ENCODE measurements around the gene EZH2. TPM values are rescaled to one million over a fixed set of nuclear protein-coding genes. Genes with fewer than 3 reads are reported as not detected.

Gene EZH2
- total RNA-seq, 1 experiment from 2014 or later = 57.3 TPM

DNA sequence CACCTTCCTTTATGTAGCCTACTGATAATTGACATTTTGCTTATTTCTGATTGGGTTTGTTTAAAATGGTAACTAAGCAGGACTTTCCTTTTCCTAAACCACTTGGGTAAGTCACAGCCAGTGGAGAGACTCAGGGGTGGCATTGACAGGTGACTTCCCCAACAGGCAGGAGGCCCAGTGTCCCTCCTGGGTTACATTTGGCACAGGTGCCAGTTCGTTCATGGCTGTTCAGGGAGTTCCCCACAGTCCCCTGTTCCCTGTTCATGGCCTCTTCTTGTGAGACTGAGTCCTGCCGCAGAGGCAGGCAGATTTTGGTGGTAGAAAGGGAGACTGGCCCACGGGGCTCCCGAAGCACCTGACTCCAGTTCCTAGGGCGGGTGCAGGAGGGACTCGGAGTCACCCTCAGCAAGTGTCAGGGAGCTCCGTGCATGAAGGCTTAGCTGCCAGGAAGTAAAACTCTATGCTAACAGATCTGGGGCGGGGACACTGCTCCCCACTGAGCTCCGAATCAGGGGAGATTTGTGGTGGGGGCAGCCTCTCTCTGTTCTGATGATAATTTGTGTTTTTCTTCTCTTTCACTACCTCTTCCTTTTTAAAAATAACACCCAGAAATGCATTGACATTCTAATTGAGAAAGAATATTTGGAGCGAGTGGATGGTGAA, 84.1 kb downstream of the EZH2 start:
- Histone ChIP-seq H3K27me3 (ENCODE audit: low read length) (no peaks in the 10 kb centered on the region), H3K9me3 (ENCODE audit: low read length) (no peaks in the 10 kb centered on the region), H3K79me2 (ENCODE audit: low read length) (no peaks in the 10 kb centered on the region; the same call in 1 of the 2 replicates), H3K4me2 (ENCODE audit: low read depth, low read length, poor library complexity, severe bottlenecking) (no peak overlapping the region), H4K20me1 (ENCODE audit: insufficient read depth, low read depth, low read length) (no peaks in the 10 kb centered on the region), H3K4me1 (ENCODE audit: low read length) (no peaks in the 10 kb centered on the region), H3K9ac (ENCODE audit: low read length) (no peak overlapping the region), H3K36me3 (ENCODE audit: insufficient read depth, low read length) (peaks cover 24% of the 10 kb centered on the region; the same call in 1 of the 2 replicates), H2AFZ (ENCODE audit: low read length) (no peak overlapping the region), H3K4me3 (ENCODE audit: low read length) (no peak overlapping the region), H3K27ac (ENCODE audit: low read length) (no peak overlapping the region), H3K9me2 (replicated peaks; ENCODE audit: insufficient read depth, low read length) (no peaks in the 10 kb centered on the region)
- no peak for DNase-seq

DNA sequence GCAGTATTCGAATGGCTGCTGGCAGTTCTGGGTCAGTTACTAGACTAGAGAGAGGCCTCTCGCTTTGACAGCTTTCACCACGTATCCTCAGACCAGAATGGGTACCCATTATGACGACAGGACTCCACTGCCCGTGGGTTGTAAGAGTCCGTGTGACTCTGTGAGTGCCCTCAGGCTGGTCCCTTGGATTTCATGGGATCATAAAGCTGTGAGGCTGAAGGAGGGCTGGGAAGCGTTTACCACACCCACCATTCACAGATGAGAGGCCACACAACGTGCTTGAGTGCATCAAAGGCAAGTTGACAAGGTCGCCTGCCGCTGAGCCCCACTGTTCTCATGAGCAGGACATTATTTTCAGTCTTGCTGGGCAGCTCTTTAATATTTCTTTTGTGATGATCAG, 87.2 kb downstream of the EZH2 start:
- H2AFZ ChIP-seq (ENCODE audit: low read length) = no peak overlapping the region
- H3K79me2 ChIP-seq (ENCODE audit: low read length) = peaks cover 4% of the 10 kb centered on the region; the same call in 1 of the 2 replicates
- H3K9ac ChIP-seq (ENCODE audit: low read length) = no peak overlapping the region
- no peaks in the 10 kb centered on the region for H4K20me1 ChIP-seq (ENCODE audit: insufficient read depth, low read depth, low read length)
- no peak overlapping the region for H3K27ac ChIP-seq (ENCODE audit: low read length)
- H3K9me3 ChIP-seq (ENCODE audit: low read length) = no peaks in the 10 kb centered on the region
- H3K4me2 ChIP-seq (ENCODE audit: low read depth, low read length, poor library complexity, severe bottlenecking) = no peak overlapping the region
- no peaks in the 10 kb centered on the region for H3K27me3 ChIP-seq (ENCODE audit: low read length)
- DNase-seq = no peak
- H3K4me1 ChIP-seq (ENCODE audit: low read length) = no peaks in the 10 kb centered on the region
- H3K4me3 ChIP-seq (ENCODE audit: low read length) = no peak overlapping the region
- peaks cover 42% of the 10 kb centered on the region for H3K36me3 ChIP-seq (ENCODE audit: insufficient read depth, low read length)
- H3K9me2 ChIP-seq (replicated peaks; ENCODE audit: insufficient read depth, low read length) = no peaks in the 10 kb centered on the region

DNA sequence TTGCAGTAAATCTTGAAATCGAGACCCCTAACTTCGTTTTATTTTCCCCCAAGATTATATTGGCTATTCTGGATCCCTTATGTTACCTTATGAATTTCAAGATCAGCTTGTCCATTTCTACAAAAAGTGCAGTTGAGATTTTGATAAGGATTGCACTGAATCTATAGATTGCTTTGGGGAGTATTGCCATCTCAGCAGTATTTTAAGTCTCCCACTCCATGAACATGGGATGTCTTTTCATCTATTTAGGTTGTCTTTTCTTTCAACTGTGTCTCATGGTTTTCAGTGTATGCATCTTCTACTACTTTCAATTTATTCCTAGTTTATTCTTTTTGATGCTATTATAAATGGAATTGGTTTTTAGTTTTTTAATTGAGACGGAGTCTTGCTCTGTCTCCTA, 89.6 kb downstream of the EZH2 start:
- Histone ChIP-seq H3K4me1 (ENCODE audit: low read length) (no peaks in the 10 kb centered on the region), H3K4me3 (ENCODE audit: low read length) (no peak overlapping the region), H3K79me2 (ENCODE audit: low read length) (peaks cover 4% of the 10 kb centered on the region; the same call in 1 of the 2 replicates), H3K27me3 (ENCODE audit: low read length) (no peaks in the 10 kb centered on the region), H2AFZ (ENCODE audit: low read length) (no peak overlapping the region), H3K9me2 (replicated peaks; ENCODE audit: insufficient read depth, low read length) (no peaks in the 10 kb centered on the region), H3K4me2 (ENCODE audit: low read depth, low read length, poor library complexity, severe bottlenecking) (no peak overlapping the region), H4K20me1 (ENCODE audit: insufficient read depth, low read depth, low read length) (no peaks in the 10 kb centered on the region), H3K9ac (ENCODE audit: low read length) (no peak overlapping the region), H3K27ac (ENCODE audit: low read length) (no peak overlapping the region), H3K36me3 (ENCODE audit: insufficient read depth, low read length) (peaks cover 44% of the 10 kb centered on the region), H3K9me3 (ENCODE audit: low read length) (no peaks in the 10 kb centered on the region)
- DNase-seq = no peak

DNA sequence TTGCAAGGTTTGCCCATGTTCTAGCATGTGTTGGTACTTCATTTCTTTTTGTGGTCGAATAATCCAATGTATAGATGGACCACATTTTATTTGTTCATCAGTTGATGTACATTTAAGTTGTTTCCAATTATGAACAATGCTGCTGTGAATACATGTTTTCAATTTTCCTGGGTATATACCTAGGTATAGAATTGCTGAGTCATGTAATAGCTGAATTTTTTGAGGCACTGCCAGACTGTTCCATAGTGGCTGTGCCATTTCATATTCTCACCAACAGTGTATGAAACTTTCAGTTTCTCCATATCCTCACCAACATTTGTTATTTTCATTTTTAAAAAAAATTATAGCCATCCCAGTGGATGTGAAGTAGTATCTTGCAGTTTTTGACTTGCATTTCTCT, 90.5 kb downstream of the EZH2 start:
- H3K9ac ChIP-seq (ENCODE audit: low read length) = no peak overlapping the region
- DNase-seq = no peak
- H3K9me2 ChIP-seq (replicated peaks; ENCODE audit: insufficient read depth, low read length) = no peaks in the 10 kb centered on the region
- no peaks in the 10 kb centered on the region for H3K9me3 ChIP-seq (ENCODE audit: low read length)
- no peak overlapping the region for H2AFZ ChIP-seq (ENCODE audit: low read length)
- no peaks in the 10 kb centered on the region for H4K20me1 ChIP-seq (ENCODE audit: insufficient read depth, low read depth, low read length)
- H3K79me2 ChIP-seq (ENCODE audit: low read length) = peaks cover 4% of the 10 kb centered on the region; the same call in 1 of the 2 replicates
- no peaks in the 10 kb centered on the region for H3K4me1 ChIP-seq (ENCODE audit: low read length)
- no peaks in the 10 kb centered on the region for H3K27me3 ChIP-seq (ENCODE audit: low read length)
- peak overlapping the region; percentile 42; the same call in 1 of the 2 replicates for H3K27ac ChIP-seq (ENCODE audit: low read length)
- peaks cover 50% of the 10 kb centered on the region for H3K36me3 ChIP-seq (ENCODE audit: insufficient read depth, low read length)
- H3K4me2 ChIP-seq (ENCODE audit: low read depth, low read length, poor library complexity, severe bottlenecking) = no peak overlapping the region
- no peak overlapping the region for H3K4me3 ChIP-seq (ENCODE audit: low read length)

DNA sequence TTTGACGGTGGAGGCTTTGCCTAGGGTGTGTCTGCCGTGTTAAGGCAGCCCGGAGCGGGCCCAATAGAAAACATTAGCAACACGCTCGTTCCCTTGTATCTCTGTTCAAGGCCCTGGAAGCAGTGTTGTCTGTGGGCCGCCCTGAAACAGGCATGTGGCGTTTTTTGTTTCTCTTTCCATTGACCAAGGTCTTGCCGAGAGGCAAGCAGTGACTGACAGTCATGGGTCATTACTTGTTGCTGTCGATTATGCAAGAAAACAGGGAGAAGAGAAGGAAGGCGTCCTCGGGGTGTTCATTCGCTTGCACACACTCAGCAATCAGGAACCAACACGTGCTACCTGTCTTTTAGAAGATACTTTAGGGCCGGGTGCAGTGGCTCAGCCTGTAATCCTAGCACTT, 92.5 kb downstream of the EZH2 start:
- Histone ChIP-seq H3K36me3 (ENCODE audit: insufficient read depth, low read length) (peaks cover 47% of the 10 kb centered on the region), H3K4me2 (ENCODE audit: low read depth, low read length, poor library complexity, severe bottlenecking) (no peak overlapping the region), H3K27me3 (ENCODE audit: low read length) (no peaks in the 10 kb centered on the region), H4K20me1 (ENCODE audit: insufficient read depth, low read depth, low read length) (no peaks in the 10 kb centered on the region), H3K79me2 (ENCODE audit: low read length) (0 out of 2 replicates have a peak, but pooled peaks cover 4% of the 10 kb centered on the region), H3K9ac (ENCODE audit: low read length) (no peak overlapping the region), H3K9me2 (replicated peaks; ENCODE audit: insufficient read depth, low read length) (no peaks in the 10 kb centered on the region), H2AFZ (ENCODE audit: low read length) (no peak overlapping the region), H3K4me1 (ENCODE audit: low read length) (no peaks in the 10 kb centered on the region), H3K9me3 (ENCODE audit: low read length) (no peaks in the 10 kb centered on the region), H3K4me3 (ENCODE audit: low read length) (no peak overlapping the region), H3K27ac (ENCODE audit: low read length) (no peak overlapping the region)
- DNase-seq = no peak

DNA sequence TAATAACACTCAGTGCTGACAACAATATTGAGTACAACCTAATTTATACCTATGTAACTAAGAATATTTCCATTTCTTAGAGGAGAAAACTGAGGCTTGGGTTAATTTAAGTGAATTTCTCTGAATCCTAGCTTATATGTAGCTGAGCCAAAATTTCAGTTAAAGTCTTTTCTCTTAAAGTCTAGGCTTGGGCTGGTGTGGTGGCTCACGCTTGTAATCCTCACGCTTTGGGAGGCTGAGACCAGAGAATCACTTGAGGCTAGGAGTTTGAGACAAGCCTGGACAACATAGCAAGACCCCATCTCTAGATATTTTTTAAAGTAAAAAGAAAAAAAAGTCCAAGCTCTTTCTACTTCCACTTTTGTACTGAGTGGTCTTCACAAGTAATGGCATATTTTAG, 93.2 kb downstream of the EZH2 start:
- Histone ChIP-seq H3K9ac (ENCODE audit: low read length) (no peak overlapping the region), H3K27ac (ENCODE audit: low read length) (no peak overlapping the region), H3K4me3 (ENCODE audit: low read length) (no peak overlapping the region), H3K4me1 (ENCODE audit: low read length) (no peaks in the 10 kb centered on the region), H3K9me2 (replicated peaks; ENCODE audit: insufficient read depth, low read length) (no peaks in the 10 kb centered on the region), H3K27me3 (ENCODE audit: low read length) (no peaks in the 10 kb centered on the region), H3K79me2 (ENCODE audit: low read length) (0 out of 2 replicates have a peak, but pooled peaks cover 4% of the 10 kb centered on the region), H4K20me1 (ENCODE audit: insufficient read depth, low read depth, low read length) (no peaks in the 10 kb centered on the region), H3K36me3 (ENCODE audit: insufficient read depth, low read length) (peaks cover 52% of the 10 kb centered on the region), H3K4me2 (ENCODE audit: low read depth, low read length, poor library complexity, severe bottlenecking) (no peak overlapping the region), H2AFZ (ENCODE audit: low read length) (no peak overlapping the region), H3K9me3 (ENCODE audit: low read length) (no peaks in the 10 kb centered on the region)
- no peak for DNase-seq

DNA sequence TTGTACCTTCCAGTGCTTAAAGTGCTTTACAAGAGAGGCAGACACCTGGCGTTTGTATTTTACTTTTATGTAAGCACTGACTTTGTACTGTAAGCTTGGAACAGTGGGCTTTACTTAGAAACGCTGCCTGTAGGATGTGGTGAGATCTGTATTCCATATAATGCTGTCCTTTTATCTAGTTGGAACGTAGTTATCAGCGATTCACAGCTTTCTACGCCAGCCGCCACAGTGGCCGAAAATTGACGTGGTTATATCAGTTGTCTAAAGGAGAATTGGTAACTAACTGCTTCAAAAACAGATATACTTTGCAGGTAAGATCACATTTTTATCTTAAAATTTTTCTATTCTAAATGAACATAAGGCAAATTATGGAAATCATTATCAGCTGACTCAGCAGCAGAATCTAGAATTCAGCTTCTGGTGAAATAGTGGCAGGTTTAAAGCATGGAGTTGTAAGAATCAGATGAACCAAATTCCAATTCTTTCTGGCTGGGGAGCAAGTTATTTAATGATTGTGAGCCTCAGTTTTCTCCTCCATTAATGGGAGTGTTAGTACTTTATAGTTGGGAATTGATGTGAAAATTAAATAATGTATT, 93.9 kb downstream of the EZH2 start:
- Histone ChIP-seq H3K9ac (ENCODE audit: low read length) (no peak overlapping the region), H3K9me2 (replicated peaks; ENCODE audit: insufficient read depth, low read length) (no peaks in the 10 kb centered on the region), H3K27me3 (ENCODE audit: low read length) (no peaks in the 10 kb centered on the region), H3K4me3 (ENCODE audit: low read length) (no peak overlapping the region), H3K36me3 (ENCODE audit: insufficient read depth, low read length) (peaks cover 52% of the 10 kb centered on the region), H3K9me3 (ENCODE audit: low read length) (no peaks in the 10 kb centered on the region), H4K20me1 (ENCODE audit: insufficient read depth, low read depth, low read length) (no peaks in the 10 kb centered on the region), H3K4me1 (ENCODE audit: low read length) (no peaks in the 10 kb centered on the region), H3K4me2 (ENCODE audit: low read depth, low read length, poor library complexity, severe bottlenecking) (no peak overlapping the region), H2AFZ (ENCODE audit: low read length) (no peak overlapping the region), H3K79me2 (ENCODE audit: low read length) (0 out of 2 replicates have a peak, but pooled peaks cover 4% of the 10 kb centered on the region), H3K27ac (ENCODE audit: low read length) (no peak overlapping the region)
- no peak for DNase-seq

DNA sequence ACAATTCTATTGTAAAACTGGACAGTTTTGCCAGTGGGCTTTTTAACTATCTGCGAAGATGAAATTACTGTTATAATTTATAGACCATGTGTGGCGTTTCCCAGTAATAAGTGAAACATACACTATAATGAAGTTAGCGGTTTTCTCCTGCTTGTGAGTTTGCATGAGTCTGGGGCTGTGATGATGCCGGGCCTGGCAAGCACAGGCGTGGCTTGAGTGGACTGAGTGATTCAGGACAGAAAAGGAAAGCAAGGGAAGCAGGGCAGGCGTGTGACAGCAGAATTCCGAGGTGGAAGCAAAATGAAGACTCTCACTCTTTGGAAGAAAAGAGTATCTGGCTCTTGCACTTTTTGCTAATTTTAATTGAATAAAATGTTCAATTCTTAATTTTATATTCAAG, 94.9 kb downstream of the EZH2 start:
- H3K9me3 ChIP-seq (ENCODE audit: low read length) = no peaks in the 10 kb centered on the region
- H3K4me2 ChIP-seq (ENCODE audit: low read depth, low read length, poor library complexity, severe bottlenecking) = no peak overlapping the region
- 0 out of 2 replicates have a peak, but pooled peaks cover 4% of the 10 kb centered on the region for H3K79me2 ChIP-seq (ENCODE audit: low read length)
- H3K9ac ChIP-seq (ENCODE audit: low read length) = no peak overlapping the region
- no peak overlapping the region for H3K27ac ChIP-seq (ENCODE audit: low read length)
- peaks cover 48% of the 10 kb centered on the region for H3K36me3 ChIP-seq (ENCODE audit: insufficient read depth, low read length)
- H2AFZ ChIP-seq (ENCODE audit: low read length) = no peak overlapping the region
- no peaks in the 10 kb centered on the region for H3K9me2 ChIP-seq (replicated peaks; ENCODE audit: insufficient read depth, low read length)
- DNase-seq = no peak
- no peaks in the 10 kb centered on the region for H3K4me1 ChIP-seq (ENCODE audit: low read length)
- no peaks in the 10 kb centered on the region for H3K27me3 ChIP-seq (ENCODE audit: low read length)
- H4K20me1 ChIP-seq (ENCODE audit: insufficient read depth, low read depth, low read length) = no peaks in the 10 kb centered on the region
- no peak overlapping the region for H3K4me3 ChIP-seq (ENCODE audit: low read length)
